SK-N-SH treated with all-trans-retinoic acid at 6 μM for 48 hours (cell line): Measurements from ENCODE around the gene FYN.
"Not testable (repeated sequence)": the region's sequence is repeated elsewhere in the genome, so short reads cannot be mapped to it uniquely, and the experiment has no call there.

Experiments used
- ATAC-seq: fragments of 200-7000 bp; cut with Tn5 transposase; 3 replicates; pipeline ENCODE4 v1.9.1; 2020; ENCODE audit warnings: mild to moderate bottlenecking, moderate library complexity
- ARNTL ChIP-seq: fragments of 450-650 bp; formaldehyde crosslinking; IDR thresholded peaks from 2 replicates; pipeline ENCODE4 v1.5.0; 2020; ENCODE audit warnings: low read depth, mild to moderate bottlenecking, moderate library complexity, borderline replicate concordance
- BACH2 ChIP-seq: fragments of 250-450 bp; sonication (Bioruptor Pico); IDR thresholded peaks from 2 replicates; pipeline ENCODE4 v1.9.0; 2021; ENCODE audit warnings: mild to moderate bottlenecking, borderline replicate concordance
- CREB5 ChIP-seq: fragments of 250-450 bp; sonication (Bioruptor Pico); IDR thresholded peaks from 2 replicates; pipeline ENCODE4 v1.5.1; 2020; ENCODE audit warnings: low read depth, mild to moderate bottlenecking, moderate library complexity
- CSRNP3 ChIP-seq: fragments of 250-450 bp; sonication (Bioruptor Pico); IDR thresholded peaks from 2 replicates; pipeline ENCODE4 v1.5.1; 2021; ENCODE audit warnings: mild to moderate bottlenecking, moderate library complexity
- ESRRG ChIP-seq: fragments of 250-450 bp; sonication (Bioruptor Pico); IDR thresholded peaks from 2 replicates; pipeline ENCODE4 v1.6.1; 2021; ENCODE audit warnings: mild to moderate bottlenecking
- GLIS3 ChIP-seq: fragments of 250-450 bp; sonication (Bioruptor Pico); IDR thresholded peaks from 2 replicates; pipeline ENCODE4 v1.5.0; 2020; ENCODE audit warnings: mild to moderate bottlenecking, moderate library complexity
- ISL1 ChIP-seq: fragments of 250-450 bp; sonication (Bioruptor Pico); IDR thresholded peaks from 2 replicates; pipeline ENCODE4 v2.1.2; 2022; ENCODE audit warnings: mild to moderate bottlenecking, moderate library complexity
- OSR1 ChIP-seq: fragments of 250-450 bp; sonication (Bioruptor Pico); IDR thresholded peaks from 2 replicates; pipeline ENCODE4 v1.8.0; 2022; ENCODE audit warnings: moderate library complexity, mild to moderate bottlenecking, inconsistent platforms
- POU6F1 ChIP-seq: fragments of 250-450 bp; sonication (Bioruptor Pico); IDR thresholded peaks from 2 replicates; pipeline ENCODE4 v1.8.0; 2021; ENCODE audit warnings: low read depth, mild to moderate bottlenecking, moderate library complexity, borderline replicate concordance
- RARB ChIP-seq: fragments of 250-450 bp; sonication (Bioruptor Pico); IDR thresholded peaks from 2 replicates; pipeline ENCODE4 v1.8.0; 2021; ENCODE audit warnings: mild to moderate bottlenecking, moderate library complexity
- SNAI2 ChIP-seq: fragments of 250-450 bp; sonication (Bioruptor Pico); IDR thresholded peaks from 2 replicates; pipeline ENCODE4 v1.5.0; 2020; ENCODE audit warnings: mild to moderate bottlenecking, moderate library complexity
- TCF4 ChIP-seq: fragments of 250-450 bp; sonication (Bioruptor Pico); IDR thresholded peaks from 2 replicates; pipeline ENCODE4 v1.8.0; 2021; ENCODE audit warnings: mild to moderate bottlenecking, moderate library complexity, borderline replicate concordance
- TOX ChIP-seq: fragments of 250-450 bp; sonication (Bioruptor Pico); IDR thresholded peaks from 2 replicates; pipeline ENCODE4 v1.8.0; 2021; ENCODE audit warnings: mild to moderate bottlenecking, moderate library complexity, borderline replicate concordance
- TSHZ2 ChIP-seq: fragments of 250-450 bp; sonication (Bioruptor Pico); IDR thresholded peaks from 2 replicates; pipeline ENCODE4 v1.5.0; 2020; ENCODE audit warnings: mild to moderate bottlenecking, moderate library complexity
- ZC3H10 ChIP-seq: fragments of 250-450 bp; sonication (Bioruptor Pico); IDR thresholded peaks from 2 replicates; pipeline ENCODE4 v1.5.1; 2021; ENCODE audit warnings: mild to moderate bottlenecking, moderate library complexity
- ZFP3 ChIP-seq: fragments of 250-450 bp; sonication (Bioruptor Pico); IDR thresholded peaks from 2 replicates; pipeline ENCODE4 v1.5.0; 2020; ENCODE audit warnings: mild to moderate bottlenecking, moderate library complexity
- ZFP30 ChIP-seq: fragments of 450-650 bp; formaldehyde crosslinking; IDR thresholded peaks from 2 replicates; pipeline ENCODE4 v1.5.0; 2022; ENCODE audit warnings: mild to moderate bottlenecking, moderate library complexity
- ZNF565 ChIP-seq: fragments of 450-650 bp; formaldehyde crosslinking; conservative IDR thresholded peaks from 2 replicates; pipeline ENCODE4 v1.5.0; 2020; ENCODE audit warnings: low read depth, mild to moderate bottlenecking, moderate library complexity
- ZNF70 ChIP-seq: fragments of 450-650 bp; formaldehyde crosslinking; IDR thresholded peaks from 2 replicates; pipeline ENCODE4 v1.5.0; 2020; ENCODE audit warnings: mild to moderate bottlenecking, moderate library complexity
- ZNF8 ChIP-seq: fragments of 450-650 bp; formaldehyde crosslinking; IDR thresholded peaks from 2 replicates; pipeline ENCODE4 v1.5.0; 2020; ENCODE audit warnings: mild to moderate bottlenecking, moderate library complexity
- TF ChIP-seq, protein P1 (sequence below): fragments of 250-450 bp; sonication (Bioruptor Pico); IDR thresholded peaks from 2 replicates; pipeline ENCODE4 v1.8.0; 2020; ENCODE audit warnings: mild to moderate bottlenecking, moderate library complexity, borderline replicate concordance

The FYN gene

GRCh38 chr6:111639266-111639665 lies 234.0 kb downstream of the FYN start:
- TF ChIP-seq ZC3H10 (CRISPR knock-in tag) (no peak), ZNF8 (CRISPR knock-in tag) (peak; percentile 87), SNAI2 (CRISPR knock-in tag) (no peak)
- ATAC-seq = no peak

GRCh38 chr6:111634981-111635380 lies 238.3 kb downstream of the FYN start:
- ATAC-seq = not testable (repeated sequence)

DNA sequence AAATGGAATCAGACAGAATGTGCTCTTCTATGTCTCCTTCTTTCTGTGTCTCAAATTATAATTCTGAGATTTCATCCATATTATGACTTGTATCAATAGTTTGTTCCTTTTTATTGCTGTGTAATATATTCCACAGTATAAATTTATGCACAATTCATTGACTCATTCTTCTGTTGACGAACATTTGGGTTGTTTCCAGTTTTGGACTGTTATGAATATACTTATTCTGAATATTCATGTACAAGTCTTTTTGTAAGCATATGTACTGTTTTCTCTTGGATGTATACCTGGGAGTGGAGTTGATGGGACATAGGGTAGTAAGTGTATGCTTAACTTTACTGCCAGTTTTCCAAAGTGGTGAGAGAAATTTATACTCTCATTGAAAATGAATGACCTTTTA lies 239.4 kb downstream of the FYN start:
- no peak for ATAC-seq
- no peak for TF ChIP-seq OSR1 (CRISPR knock-in tag)
- no peak for TF ChIP-seq ESRRG (CRISPR knock-in tag)
- no peak for TF ChIP-seq TCF4 (CRISPR knock-in tag)
- TF ChIP-seq ZFP30 (CRISPR knock-in tag) = no peak
- no peak for TF ChIP-seq ARNTL (CRISPR knock-in tag)
- TF ChIP-seq GLIS3 (CRISPR knock-in tag) = no peak
- no peak for TF ChIP-seq ZNF8 (CRISPR knock-in tag)
- no peak for TF ChIP-seq TSHZ2 (CRISPR knock-in tag)
- no peak for TF ChIP-seq ZNF565 (CRISPR knock-in tag)
- no peak for TF ChIP-seq POU6F1 (CRISPR knock-in tag)
- TF ChIP-seq TOX (CRISPR knock-in tag) = no peak
- no peak for TF ChIP-seq ISL1 (CRISPR knock-in tag)
- TF ChIP-seq ZNF70 (CRISPR knock-in tag) = no peak
- no peak for TF ChIP-seq BACH2 (CRISPR knock-in tag)
- no peak for TF ChIP-seq ZFP3 (CRISPR knock-in tag)
- no peak for TF ChIP-seq CSRNP3 (CRISPR knock-in tag)
- TF ChIP-seq RARB (CRISPR knock-in tag) = no peak
- TF ChIP-seq CREB5 (CRISPR knock-in tag) = no peak
- TF ChIP-seq, protein P1, sequence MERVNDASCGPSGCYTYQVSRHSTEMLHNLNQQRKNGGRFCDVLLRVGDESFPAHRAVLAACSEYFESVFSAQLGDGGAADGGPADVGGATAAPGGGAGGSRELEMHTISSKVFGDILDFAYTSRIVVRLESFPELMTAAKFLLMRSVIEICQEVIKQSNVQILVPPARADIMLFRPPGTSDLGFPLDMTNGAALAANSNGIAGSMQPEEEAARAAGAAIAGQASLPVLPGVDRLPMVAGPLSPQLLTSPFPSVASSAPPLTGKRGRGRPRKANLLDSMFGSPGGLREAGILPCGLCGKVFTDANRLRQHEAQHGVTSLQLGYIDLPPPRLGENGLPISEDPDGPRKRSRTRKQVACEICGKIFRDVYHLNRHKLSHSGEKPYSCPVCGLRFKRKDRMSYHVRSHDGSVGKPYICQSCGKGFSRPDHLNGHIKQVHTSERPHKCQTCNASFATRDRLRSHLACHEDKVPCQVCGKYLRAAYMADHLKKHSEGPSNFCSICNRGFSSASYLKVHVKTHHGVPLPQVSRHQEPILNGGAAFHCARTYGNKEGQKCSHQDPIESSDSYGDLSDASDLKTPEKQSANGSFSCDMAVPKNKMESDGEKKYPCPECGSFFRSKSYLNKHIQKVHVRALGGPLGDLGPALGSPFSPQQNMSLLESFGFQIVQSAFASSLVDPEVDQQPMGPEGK (CRISPR knock-in tag) = no peak
- no peak for TF ChIP-seq ZC3H10 (CRISPR knock-in tag)
